SK-N-SH (cell line): ENCODE data around the gene ACSF3. TPM values are rescaled to one million over a fixed set of nuclear protein-coding genes. Genes with fewer than 3 reads are reported as not detected.

ENCODE experiments used
- CTCF ChIA-PET: fragments of 300-600, 350-600 bp; formaldehyde crosslinking; extraction: SDS; loops from one replicate; lab custom pipeline; 2021; lab: Yijun Ruan, JAX
- POLR2A ChIA-PET: fragments of 350-600 bp; sonication (Branson Sonifier 250); formaldehyde crosslinking; extraction: SDS; loops from one replicate; lab custom pipeline; 2020; ENCODE audit warnings: antibody characterized with exemption, inconsistent platforms; lab: Yijun Ruan, JAX
- DNase-seq: peaks from one replicate; pipeline ENCODE4 v3.0.0; 2012
- H2AFZ ChIP-seq: fragments of 200-600 bp; sonication (generic); 2 replicates; pipeline ENCODE4 v1.8.1; 2016; ENCODE audit warnings: antibody characterized with exemption, mild to moderate bottlenecking, low read depth
- H3F3A ChIP-seq: fragments of 200-600 bp; sonication (generic); replicated peaks from 2 replicates; pipeline ENCODE3; 2016; ENCODE audit warnings: antibody characterized with exemption, mild to moderate bottlenecking; ENCODE audit not compliant: insufficient read depth
- H3K27ac ChIP-seq, 2 experiments: fragments of 200-500 bp in 1 of 2; fragments of 200-600 bp in 1 of 2; sonication (Bioruptor generic) in 1 of 2; sonication (generic), shearing (Covaris generic) in 1 of 2; 2 replicates each; pipeline versions ENCODE4 v1.5.1 to v1.6.1; 2014 to 2016; ENCODE audit warnings: low read depth in 2 of 2, inconsistent platforms in 1 of 2, low read length in 1 of 2, mild to moderate bottlenecking in 1 of 2, mixed read lengths in 1 of 2
- H3K27me3 ChIP-seq: fragments of 200-600 bp; sonication (generic), shearing (Covaris generic); 2 replicates; pipeline ENCODE4 v1.6.1; 2016; ENCODE audit warnings: mixed run types; ENCODE audit not compliant: insufficient read depth
- H3K36me3 ChIP-seq, 2 experiments: fragments of 200-500 bp in 1 of 2; fragments of 200-600 bp in 1 of 2; sonication (Bioruptor generic) in 1 of 2; sonication (generic) in 1 of 2; replicated peaks in 1 of 2; 2 replicates each; pipeline versions ENCODE3 to v1.5.1; 2014 to 2016; ENCODE audit warnings: low read length in 1 of 2, mild to moderate bottlenecking in 1 of 2; ENCODE audit not compliant: insufficient read depth in 2 of 2, control insufficient read depth in 1 of 2
- H3K4me1 ChIP-seq, 2 experiments: fragments of 200-500 bp in 1 of 2; fragments of 200-600 bp in 1 of 2; sonication (Bioruptor generic) in 1 of 2; sonication (generic), shearing (Covaris generic) in 1 of 2; 2 replicates each; pipeline versions ENCODE4 v1.5.1 to v1.6.1; 2014 to 2016; ENCODE audit warnings: low read depth in 1 of 2, low read length in 1 of 2, mixed run types in 1 of 2; ENCODE audit not compliant: insufficient read depth in 2 of 2, control insufficient read depth in 1 of 2
- H3K4me2 ChIP-seq: fragments of 200-600 bp; sonication (generic), shearing (Covaris generic); 2 replicates; pipeline ENCODE4 v1.6.1; 2017; ENCODE audit warnings: mixed run types
- H3K4me3 ChIP-seq, 2 experiments: fragments of 200-500 bp in 1 of 2; fragments of 200-600 bp in 1 of 2; sonication (Bioruptor generic) in 1 of 2; sonication (generic), shearing (Covaris generic) in 1 of 2; 2 replicates each; pipeline versions ENCODE4 v1.5.1 to v1.8.1; 2014 to 2016; ENCODE audit warnings: low read depth in 2 of 2, inconsistent platforms in 1 of 2, low read length in 1 of 2, mild to moderate bottlenecking in 1 of 2, mixed read lengths in 1 of 2, moderate library complexity in 1 of 2
- H3K79me2 ChIP-seq: fragments of 200-600 bp; sonication (generic); 2 replicates; pipeline ENCODE4 v1.8.1; 2017; ENCODE audit warnings: mild to moderate bottlenecking; ENCODE audit not compliant: insufficient read depth
- H3K9ac ChIP-seq: fragments of 200-600 bp; sonication (generic); 2 replicates; pipeline ENCODE4 v1.6.1; 2017; ENCODE audit warnings: mixed run types
- H3K9me2 ChIP-seq: fragments of 200-600 bp; sonication (generic); 2 replicates; pipeline ENCODE4 v1.6.1; 2017; ENCODE audit warnings: mixed run types
- H3K9me3 ChIP-seq: fragments of 200-600 bp; sonication (generic); 2 replicates; pipeline ENCODE4 v1.6.1; 2017; ENCODE audit warnings: mixed run types, mild to moderate bottlenecking, moderate library complexity
- H4K20me1 ChIP-seq: fragments of 200-600 bp; sonication (generic); 2 replicates; pipeline ENCODE4 v1.6.1; 2017; ENCODE audit warnings: mild to moderate bottlenecking, mixed run types; ENCODE audit not compliant: insufficient read depth
- CHD2 ChIP-seq: fragments of 150-350 bp; IDR thresholded peaks from 2 replicates; pipeline ENCODE4 v1.6.1; 2018; ENCODE audit warnings: low read length; ENCODE audit not compliant: partially characterized antibody
- FOSL2 ChIP-seq: IDR thresholded peaks from 2 replicates; pipeline ENCODE4 v1.4.0; 2012; ENCODE audit warnings: low read depth, mild to moderate bottlenecking, moderate library complexity, borderline replicate concordance
- FOXJ3 ChIP-seq: sonication (generic); formaldehyde crosslinking; IDR thresholded peaks from 2 replicates; pipeline ENCODE4 v1.5.1; 2020; ENCODE audit warnings: mild to moderate bottlenecking, missing genetic modification reagents
- FOXM1 ChIP-seq: IDR thresholded peaks from 2 replicates; pipeline ENCODE4 v1.4.0; 2012; ENCODE audit warnings: low read depth, mild to moderate bottlenecking
- MXI1 ChIP-seq: IDR thresholded peaks from 2 replicates; pipeline ENCODE4 v1.6.1; 2012; ENCODE audit warnings: mild to moderate bottlenecking, low read depth, low read length, improper control_type of control experiment
- NFIC ChIP-seq: IDR thresholded peaks from 2 replicates; pipeline ENCODE4 v1.4.0; 2012; ENCODE audit warnings: borderline replicate concordance
- NRF1 ChIP-seq: IDR thresholded peaks from 2 replicates; pipeline ENCODE4 v1.6.1; 2012; ENCODE audit warnings: low read depth, mild to moderate bottlenecking, low read length
- RCOR1 ChIP-seq: fragments of 150-350 bp; IDR thresholded peaks from 2 replicates; pipeline ENCODE4 v1.6.1; 2017; ENCODE audit warnings: antibody characterized with exemption, low read length
- RFX5 ChIP-seq: IDR thresholded peaks from 2 replicates; pipeline ENCODE4 v1.6.1; 2012; ENCODE audit warnings: mild to moderate bottlenecking, improper control_type of control experiment, low read length
- RXRA ChIP-seq: IDR thresholded peaks from 2 replicates; pipeline ENCODE4 v1.4.0; 2012; ENCODE audit warnings: low read depth, mild to moderate bottlenecking, borderline replicate concordance
- SIN3A ChIP-seq: IDR thresholded peaks from 2 replicates; pipeline ENCODE4 v1.6.1; 2012; ENCODE audit warnings: low read depth, mild to moderate bottlenecking, low read length, moderate library complexity, borderline replicate concordance
- SMC3 ChIP-seq: IDR thresholded peaks from 2 replicates; pipeline ENCODE4 v1.6.1; 2012; ENCODE audit warnings: low read depth, low read length, improper control_type of control experiment
- TEAD4 ChIP-seq: IDR thresholded peaks from 2 replicates; pipeline ENCODE4 v1.4.0; 2012; ENCODE audit warnings: mild to moderate bottlenecking, borderline replicate concordance; ENCODE audit not compliant: insufficient read depth
- WGBS: methylation state at CpG from one replicate; pipeline ENCODE4 v1.1.6; 2017; ENCODE audit warnings: low lambda C conversion rate; 5-methylcytosine and 5-hydroxymethylcytosine counted together
- polyA plus RNA-seq, 3 experiments: library from polyadenylated mRNA; depleted of rRNA; stranded (reverse); fragments of >200 nt; gene quantifications; 2 replicates each; pipeline ENCODE4 v1.2.3, GENCODE V29; 2012
- TF ChIP-seq, protein P1 (sequence below): IDR thresholded peaks from 2 replicates; pipeline ENCODE4 v1.4.0; 2012; ENCODE audit warnings: low read depth, borderline replicate concordance
- TF ChIP-seq, protein P2 (sequence below): IDR thresholded peaks from 2 replicates; pipeline ENCODE4 v1.4.0; 2012; ENCODE audit warnings: low read depth, borderline replicate concordance
- TF ChIP-seq, protein P3 (sequence below): IDR thresholded peaks from 2 replicates; pipeline ENCODE4; 2012
- TF ChIP-seq, protein P4 (sequence below): IDR thresholded peaks from 2 replicates; pipeline ENCODE4 v1.6.1; 2012; ENCODE audit warnings: mild to moderate bottlenecking, low read depth, low read length, moderate library complexity

ACSF3 gene
- polyA plus RNA-seq, 1 of the 3 experiments (the other 2 are of a cell fraction): 18.8 TPM

DNA sequence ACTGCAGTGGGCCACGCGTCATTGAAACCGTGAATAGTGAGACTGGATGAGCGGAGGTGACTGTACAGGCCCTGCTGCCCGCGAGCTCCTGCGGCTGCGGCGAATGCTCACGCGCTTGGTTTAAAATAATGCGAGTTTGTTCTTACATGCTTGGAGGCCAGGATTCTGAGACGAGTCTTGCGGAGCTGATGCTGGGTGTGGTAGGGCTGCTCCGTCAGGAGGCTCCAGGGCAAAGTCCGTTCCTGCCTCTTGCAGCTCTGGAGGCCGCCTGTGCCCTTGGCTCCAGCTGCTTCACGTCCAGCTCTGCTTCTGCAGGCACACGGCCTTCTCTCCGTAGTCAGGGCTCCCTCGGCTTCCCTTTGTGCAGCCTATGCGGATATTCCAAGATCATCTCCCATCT lies 9.5 kb downstream of the ACSF3 start:
- no peak overlapping the region for H3K4me2 ChIP-seq

DNA sequence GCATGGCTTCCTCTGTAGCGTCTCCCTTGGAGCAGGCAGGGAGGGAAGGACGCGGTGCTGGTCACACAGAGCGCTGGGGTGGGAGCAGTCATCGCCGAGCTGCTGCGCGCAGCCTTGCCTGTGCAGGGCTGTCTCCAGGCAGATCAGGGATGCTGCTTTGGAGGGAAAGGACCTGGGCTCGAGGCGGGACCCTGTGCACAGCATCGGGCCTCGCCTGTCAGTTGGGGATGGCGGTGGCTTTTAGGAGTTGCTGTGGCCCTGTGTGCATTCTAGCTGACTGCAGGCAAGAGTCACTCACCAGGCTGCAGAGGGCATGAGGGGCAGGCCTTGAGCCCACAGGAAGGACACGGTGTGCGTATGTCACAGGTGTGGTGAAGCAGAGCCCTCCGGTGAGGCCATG lies 10.1 kb downstream of the ACSF3 start:
- peaks cover 0 to 55% of the 10 kb centered on the region in 2 experiments for H3K36me3 ChIP-seq
- no peaks in the 10 kb centered on the region for H3K27me3 ChIP-seq
- CTCF ChIA-PET: no interaction called here

More for the DNA sequence above, 9.5 kb downstream of the ACSF3 start:
- no peak overlapping the region for H3K4me3 ChIP-seq
- no peaks in the 10 kb centered on the region for H3K27me3 ChIP-seq
- peaks cover 9% of the 10 kb centered on the region; the same call in 1 of the 2 replicates for H3K79me2 ChIP-seq
- no peak overlapping the region for H2AFZ ChIP-seq
- H3K9me2 ChIP-seq: no peaks in the 10 kb centered on the region
- H3K4me1 ChIP-seq: peaks cover 0 to 9% of the 10 kb centered on the region in 2 experiments; a peak in 1 of 4 replicates
- ChIA-PET CTCF (interaction anchor here (1.0 kb wide), 1 partner anchor 50 kb away, joined by 3 read pairs; no protein-coding TSS in a partner anchor), POLR2A (no interaction called here)
- no peaks in the 10 kb centered on the region for H3F3A ChIP-seq
- H4K20me1 ChIP-seq: 0 out of 2 replicates have a peak, but pooled peaks cover 7% of the 10 kb centered on the region
- no peak overlapping the region for H3K27ac ChIP-seq
- peaks cover 0 to 55% of the 10 kb centered on the region in 2 experiments for H3K36me3 ChIP-seq
- no peaks in the 10 kb centered on the region for H3K9me3 ChIP-seq
- H3K9ac ChIP-seq: no peak overlapping the region
- 92% methylated on average over 17 of the region's 22 CpGs for WGBS
- no peak for DNase-seq
- TF ChIP-seq MXI1: no peak
- TF ChIP-seq SIN3A: no peak
- TF ChIP-seq, protein P1, sequence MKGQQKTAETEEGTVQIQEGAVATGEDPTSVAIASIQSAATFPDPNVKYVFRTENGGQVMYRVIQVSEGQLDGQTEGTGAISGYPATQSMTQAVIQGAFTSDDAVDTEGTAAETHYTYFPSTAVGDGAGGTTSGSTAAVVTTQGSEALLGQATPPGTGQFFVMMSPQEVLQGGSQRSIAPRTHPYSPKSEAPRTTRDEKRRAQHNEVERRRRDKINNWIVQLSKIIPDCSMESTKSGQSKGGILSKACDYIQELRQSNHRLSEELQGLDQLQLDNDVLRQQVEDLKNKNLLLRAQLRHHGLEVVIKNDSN: no peak
- no peak for TF ChIP-seq TEAD4
- TF ChIP-seq FOXM1: no peak
- no peak for TF ChIP-seq RFX5
- no peak for TF ChIP-seq SMC3
- no peak for TF ChIP-seq NFIC
- no peak for TF ChIP-seq RCOR1
- TF ChIP-seq, protein P2, sequence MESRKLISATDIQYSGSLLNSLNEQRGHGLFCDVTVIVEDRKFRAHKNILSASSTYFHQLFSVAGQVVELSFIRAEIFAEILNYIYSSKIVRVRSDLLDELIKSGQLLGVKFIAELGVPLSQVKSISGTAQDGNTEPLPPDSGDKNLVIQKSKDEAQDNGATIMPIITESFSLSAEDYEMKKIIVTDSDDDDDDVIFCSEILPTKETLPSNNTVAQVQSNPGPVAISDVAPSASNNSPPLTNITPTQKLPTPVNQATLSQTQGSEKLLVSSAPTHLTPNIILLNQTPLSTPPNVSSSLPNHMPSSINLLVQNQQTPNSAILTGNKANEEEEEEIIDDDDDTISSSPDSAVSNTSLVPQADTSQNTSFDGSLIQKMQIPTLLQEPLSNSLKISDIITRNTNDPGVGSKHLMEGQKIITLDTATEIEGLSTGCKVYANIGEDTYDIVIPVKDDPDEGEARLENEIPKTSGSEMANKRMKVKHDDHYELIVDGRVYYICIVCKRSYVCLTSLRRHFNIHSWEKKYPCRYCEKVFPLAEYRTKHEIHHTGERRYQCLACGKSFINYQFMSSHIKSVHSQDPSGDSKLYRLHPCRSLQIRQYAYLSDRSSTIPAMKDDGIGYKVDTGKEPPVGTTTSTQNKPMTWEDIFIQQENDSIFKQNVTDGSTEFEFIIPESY: no peak
- TF ChIP-seq, protein P3, sequence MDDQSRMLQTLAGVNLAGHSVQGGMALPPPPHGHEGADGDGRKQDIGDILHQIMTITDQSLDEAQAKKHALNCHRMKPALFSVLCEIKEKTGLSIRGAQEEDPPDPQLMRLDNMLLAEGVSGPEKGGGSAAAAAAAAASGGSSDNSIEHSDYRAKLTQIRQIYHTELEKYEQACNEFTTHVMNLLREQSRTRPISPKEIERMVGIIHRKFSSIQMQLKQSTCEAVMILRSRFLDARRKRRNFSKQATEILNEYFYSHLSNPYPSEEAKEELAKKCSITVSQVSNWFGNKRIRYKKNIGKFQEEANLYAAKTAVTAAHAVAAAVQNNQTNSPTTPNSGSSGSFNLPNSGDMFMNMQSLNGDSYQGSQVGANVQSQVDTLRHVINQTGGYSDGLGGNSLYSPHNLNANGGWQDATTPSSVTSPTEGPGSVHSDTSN: no peak
- TF ChIP-seq RXRA: no peak
- TF ChIP-seq, all 33 proteins: peak for 0

More for the DNA sequence above, 10.1 kb downstream of the ACSF3 start:
- Histone ChIP-seq H4K20me1 (0 out of 2 replicates have a peak, but pooled peaks cover under 1% of the 10 kb centered on the region), H3K9me3 (no peaks in the 10 kb centered on the region), H3K4me3 (no peak overlapping the region), H3F3A (no peaks in the 10 kb centered on the region), H3K4me1 (peaks cover 0 to 3% of the 10 kb centered on the region in 2 experiments; a peak in 1 of 4 replicates), H3K79me2 (peaks cover 4% of the 10 kb centered on the region; the same call in 1 of the 2 replicates), H3K9ac (no peak overlapping the region), H3K9me2 (no peaks in the 10 kb centered on the region), H3K27ac (no peak overlapping the region), H2AFZ (no peak overlapping the region), H3K4me2 (no peak overlapping the region)
- 91% methylated on average over 9 of the region's 16 CpGs for WGBS
- TF ChIP-seq, protein P4, sequence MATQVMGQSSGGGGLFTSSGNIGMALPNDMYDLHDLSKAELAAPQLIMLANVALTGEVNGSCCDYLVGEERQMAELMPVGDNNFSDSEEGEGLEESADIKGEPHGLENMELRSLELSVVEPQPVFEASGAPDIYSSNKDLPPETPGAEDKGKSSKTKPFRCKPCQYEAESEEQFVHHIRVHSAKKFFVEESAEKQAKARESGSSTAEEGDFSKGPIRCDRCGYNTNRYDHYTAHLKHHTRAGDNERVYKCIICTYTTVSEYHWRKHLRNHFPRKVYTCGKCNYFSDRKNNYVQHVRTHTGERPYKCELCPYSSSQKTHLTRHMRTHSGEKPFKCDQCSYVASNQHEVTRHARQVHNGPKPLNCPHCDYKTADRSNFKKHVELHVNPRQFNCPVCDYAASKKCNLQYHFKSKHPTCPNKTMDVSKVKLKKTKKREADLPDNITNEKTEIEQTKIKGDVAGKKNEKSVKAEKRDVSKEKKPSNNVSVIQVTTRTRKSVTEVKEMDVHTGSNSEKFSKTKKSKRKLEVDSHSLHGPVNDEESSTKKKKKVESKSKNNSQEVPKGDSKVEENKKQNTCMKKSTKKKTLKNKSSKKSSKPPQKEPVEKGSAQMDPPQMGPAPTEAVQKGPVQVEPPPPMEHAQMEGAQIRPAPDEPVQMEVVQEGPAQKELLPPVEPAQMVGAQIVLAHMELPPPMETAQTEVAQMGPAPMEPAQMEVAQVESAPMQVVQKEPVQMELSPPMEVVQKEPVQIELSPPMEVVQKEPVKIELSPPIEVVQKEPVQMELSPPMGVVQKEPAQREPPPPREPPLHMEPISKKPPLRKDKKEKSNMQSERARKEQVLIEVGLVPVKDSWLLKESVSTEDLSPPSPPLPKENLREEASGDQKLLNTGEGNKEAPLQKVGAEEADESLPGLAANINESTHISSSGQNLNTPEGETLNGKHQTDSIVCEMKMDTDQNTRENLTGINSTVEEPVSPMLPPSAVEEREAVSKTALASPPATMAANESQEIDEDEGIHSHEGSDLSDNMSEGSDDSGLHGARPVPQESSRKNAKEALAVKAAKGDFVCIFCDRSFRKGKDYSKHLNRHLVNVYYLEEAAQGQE: no peak
- TF ChIP-seq NRF1 (no peak), FOSL2 (no peak), CHD2 (no peak), FOXJ3 (no peak)
- POLR2A ChIA-PET: no interaction called here
- DNase-seq: no peak
